Choroid plexus epithelial cell (primary cell): Measurements from ENCODE around the gene LRRC25.

ENCODE experiments used
- DNase-seq: peaks from one replicate; pipeline ENCODE4 v3.0.0-alpha.2; 2010; ENCODE audit warnings: low read depth
- H3K4me3 ChIP-seq: 2 replicates; pipeline ENCODE4 v1.5.1; 2011; ENCODE audit warnings: low read depth, mild to moderate bottlenecking, control low read depth, low read length, moderate library complexity
- CTCF ChIP-seq: conservative IDR thresholded peaks from 2 replicates; pipeline ENCODE4 v1.5.1; 2011; ENCODE audit warnings: low read depth, mild to moderate bottlenecking, control low read depth, inconsistent platforms, low read length, moderate library complexity

Gene LRRC25

DNA sequence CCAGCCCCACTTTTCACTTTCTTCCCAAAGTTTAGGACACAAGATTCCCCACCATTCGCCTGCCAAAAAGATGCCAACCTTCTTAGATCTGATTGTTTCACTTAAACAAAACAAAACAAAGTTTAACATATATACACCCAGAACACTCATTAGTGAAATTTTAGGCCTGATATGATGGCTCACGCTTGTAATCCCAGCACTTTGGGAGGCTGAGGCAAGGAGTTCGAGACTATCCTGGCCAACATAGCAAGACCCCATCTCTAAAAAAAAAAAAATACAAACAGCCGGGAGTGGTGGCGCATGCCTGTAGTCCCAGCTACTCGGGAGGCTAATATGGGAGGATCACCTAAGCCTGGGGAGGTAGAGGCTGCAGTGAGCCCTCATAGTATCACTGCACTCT, 52.1 kb downstream of the LRRC25 start:
- TF ChIP-seq CTCF: no peak
- DNase-seq: no peak
- H3K4me3 ChIP-seq: no peak overlapping the region

DNA sequence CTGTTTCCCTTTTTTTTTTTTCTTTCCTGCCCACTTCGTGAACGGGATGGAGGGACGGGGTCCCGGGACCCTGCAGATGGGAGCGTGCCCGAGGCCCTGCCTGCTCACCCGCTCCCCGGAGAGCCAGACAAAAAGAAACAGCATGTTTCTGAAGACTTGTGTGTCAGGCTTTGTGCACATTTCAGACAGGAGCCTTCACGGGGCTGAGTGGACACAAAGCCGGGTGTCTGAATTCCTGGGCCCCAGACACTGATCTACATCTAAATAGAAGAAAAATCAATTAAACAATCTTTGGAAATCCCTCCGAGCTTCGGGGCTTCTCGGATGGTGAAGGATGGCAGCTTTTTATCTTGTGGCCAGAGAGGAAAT, 52.9 kb downstream of the LRRC25 start:
- no peak for DNase-seq
- TF ChIP-seq CTCF: no peak
- H3K4me3 ChIP-seq: no peak overlapping the region

GRCh38 chr19:18342090-18342632, 55.3 kb downstream of the LRRC25 start:
- DNase-seq: no peak
- no peak overlapping the region for H3K4me3 ChIP-seq
- TF ChIP-seq CTCF: no peak
